HG02970 (cell line): ENCODE results near the gene METTL26.

Source experiments
- ATAC-seq: cut with Tn5 transposase; IDR thresholded peaks from one replicate; pipeline ENCODE4 v1.9.1; 2021; ENCODE audit warnings: mild to moderate bottlenecking, moderate library complexity, moderate number of reproducible peaks; ENCODE audit not compliant: unreplicated experiment, low FRiP score

Gene METTL26

GRCh38 chr16:627454-628239 is 8.5 kb downstream of the METTL26 start:
- ATAC-seq: no peak

GRCh38 chr16:626787-627453 is 9.2 kb downstream of the METTL26 start:
- ATAC-seq: no peak

- no peak for ATAC-seq
Observed at GRCh38 chr16:625977-626765, 9.9 kb downstream of the METTL26 start.

- ATAC-seq: no peak
Observed at GRCh38 chr16:625117-625976, 10.8 kb downstream of the METTL26 start.

GRCh38 chr16:624526-625070 is 11.5 kb downstream of the METTL26 start:
- no peak for ATAC-seq

- no peak for ATAC-seq
Observed at GRCh38 chr16:622920-623280, 13.2 kb downstream of the METTL26 start.

- no peak for ATAC-seq
Observed at GRCh38 chr16:621526-622105, 14.5 kb downstream of the METTL26 start.

GRCh38 chr16:620700-621525 is 15.2 kb downstream of the METTL26 start:
- ATAC-seq: no peak

GRCh38 chr16:619476-620100 is 16.5 kb downstream of the METTL26 start:
- ATAC-seq: no peak

- ATAC-seq: no peak
Observed at GRCh38 chr16:617855-618254, 18.2 kb downstream of the METTL26 start.

GRCh38 chr16:616733-617586 is 19.1 kb downstream of the METTL26 start:
- ATAC-seq: no peak

- no peak for ATAC-seq
Observed at GRCh38 chr16:615122-615521, 21.0 kb downstream of the METTL26 start.

GRCh38 chr16:610513-611381 is 25.4 kb downstream of the METTL26 start:
- ATAC-seq: no peak

GRCh38 chr16:609984-610383 is 26.1 kb downstream of the METTL26 start:
- ATAC-seq: no peak

GRCh38 chr16:609316-609715 is 26.8 kb downstream of the METTL26 start:
- no peak for ATAC-seq

GRCh38 chr16:608019-608418 is 28.1 kb downstream of the METTL26 start:
- no peak for ATAC-seq
